Activated CD4-positive, alpha-beta T cell treated with anti-CD3 and anti-CD28 coated beads for 48 hours (primary cell): ENCODE data around the gene CLSTN1.
"Not testable (repeated sequence)": the region's sequence is repeated elsewhere in the genome, so short reads cannot be mapped to it uniquely, and the experiment has no call there.

Experiments
- DNase-seq: peaks from one replicate; pipeline ENCODE4 v3.0.0-alpha.2; 2020

The CLSTN1 gene

GRCh38 chr1:9760824-9761223, 62.9 kb downstream of the CLSTN1 start:
- DNase-seq, result no peak

GRCh38 chr1:9759939-9760338, 63.8 kb downstream of the CLSTN1 start:
- no peak for DNase-seq

DNA sequence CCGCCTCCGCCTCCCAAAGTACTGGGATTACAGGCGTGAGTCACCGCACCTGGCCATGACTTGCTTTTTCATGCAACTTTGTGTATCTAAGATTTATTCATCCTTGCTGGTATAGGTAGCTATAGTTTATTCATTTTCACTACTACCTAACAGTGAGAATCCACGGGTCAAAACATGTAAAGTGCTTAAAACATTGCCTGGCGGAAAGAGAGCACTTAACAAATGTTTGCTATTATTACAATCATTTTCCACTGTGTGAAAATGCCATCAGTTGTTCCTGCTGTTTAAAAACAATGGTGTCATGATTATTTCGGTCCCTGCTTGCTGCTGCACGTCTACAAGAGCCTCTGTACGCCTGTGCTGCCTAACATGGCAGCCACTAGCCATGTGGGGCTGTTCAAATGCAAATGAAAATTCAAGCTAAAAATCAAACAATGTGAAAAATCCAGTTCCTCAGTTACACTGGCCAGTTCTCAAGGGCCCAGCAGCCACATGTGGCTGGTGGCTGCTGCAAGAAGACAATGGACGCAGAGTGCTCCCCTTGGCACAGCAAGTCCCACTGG, 65.1 kb downstream of the CLSTN1 start:
- no peak for DNase-seq

- DNase-seq, result no peak
Measured at GRCh38 chr1:9755441-9755995, 68.2 kb downstream of the CLSTN1 start.

DNA sequence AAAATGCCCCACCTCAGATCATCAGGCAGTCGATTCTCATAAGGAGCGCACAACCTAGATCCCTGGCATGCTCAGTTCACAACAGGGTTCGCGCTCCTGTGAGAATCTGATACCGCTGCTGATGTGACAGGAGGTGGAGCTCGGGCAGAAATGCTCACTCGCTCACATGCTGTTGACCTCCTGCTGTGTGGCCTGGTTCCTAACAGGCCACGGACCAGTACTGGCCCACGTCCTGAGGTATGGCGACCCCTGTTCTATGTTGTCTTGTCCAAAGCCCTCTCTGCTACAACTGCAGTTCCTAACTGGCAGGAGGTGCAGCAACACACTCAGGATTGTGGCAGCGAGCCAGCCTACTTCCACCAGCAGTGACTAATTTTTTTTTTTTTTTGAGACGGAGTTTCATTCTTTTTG, 70.6 kb downstream of the CLSTN1 start:
- no peak for DNase-seq

DNA sequence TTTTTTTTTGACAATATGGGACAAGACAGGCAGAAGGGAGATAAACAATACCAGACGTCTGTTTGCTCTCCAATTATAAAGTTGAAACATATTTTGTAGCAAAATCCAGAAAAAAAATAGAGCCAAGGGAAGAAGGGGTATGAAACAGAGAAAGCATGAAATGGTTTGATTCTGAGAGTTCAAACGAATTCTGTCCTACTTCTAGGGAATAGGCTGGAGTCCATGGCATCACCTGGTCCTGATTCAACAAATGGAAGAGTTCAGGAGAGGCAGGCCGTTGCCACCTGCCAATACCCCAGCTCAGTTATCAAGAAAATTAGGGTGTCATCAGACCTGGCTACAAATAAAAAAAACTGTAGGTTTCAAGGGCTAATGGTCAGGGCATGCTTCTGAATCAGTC, 71.8 kb downstream of the CLSTN1 start:
- DNase-seq, result no peak

DNA sequence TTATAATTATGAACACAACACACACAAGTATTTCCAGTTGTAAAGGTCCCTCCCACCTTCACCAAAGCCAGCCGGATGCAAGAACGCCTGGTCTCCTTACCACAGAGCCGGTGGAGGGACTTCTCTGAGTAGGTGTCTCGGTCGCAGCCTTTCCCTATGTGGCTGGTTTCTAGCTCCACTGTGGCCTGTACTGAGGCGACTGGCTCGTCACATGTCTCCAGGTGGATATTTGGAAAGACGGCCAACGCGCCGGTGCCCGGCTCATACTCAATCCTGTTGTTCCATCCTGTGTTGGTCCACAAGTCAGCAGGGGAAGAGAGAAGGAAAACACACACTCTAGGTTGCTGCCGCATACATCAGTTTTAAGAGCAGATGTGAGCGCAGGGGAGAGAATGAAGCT, 74.4 kb downstream of the CLSTN1 start:
- no peak for DNase-seq

DNA sequence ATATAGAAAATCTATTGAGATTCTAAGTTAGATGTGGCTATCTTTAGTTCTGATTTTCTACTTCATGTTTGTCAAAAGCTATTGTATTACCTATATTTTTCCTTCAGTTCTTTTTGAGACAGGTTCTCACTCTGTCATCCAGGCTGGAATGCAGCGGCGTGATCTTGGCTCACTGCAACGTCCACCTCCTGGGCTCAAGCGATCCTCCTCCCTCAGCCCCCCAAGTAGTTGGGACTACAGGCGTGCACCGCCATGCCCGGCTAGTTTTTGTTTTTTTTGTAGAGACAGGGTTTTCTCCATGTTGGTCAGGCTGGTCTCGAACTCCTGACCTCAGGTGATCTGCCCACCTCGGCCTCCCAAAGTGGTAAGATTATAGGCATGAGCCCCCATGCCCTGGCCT, 75.4 kb downstream of the CLSTN1 start:
- not testable (repeated sequence) for DNase-seq

DNA sequence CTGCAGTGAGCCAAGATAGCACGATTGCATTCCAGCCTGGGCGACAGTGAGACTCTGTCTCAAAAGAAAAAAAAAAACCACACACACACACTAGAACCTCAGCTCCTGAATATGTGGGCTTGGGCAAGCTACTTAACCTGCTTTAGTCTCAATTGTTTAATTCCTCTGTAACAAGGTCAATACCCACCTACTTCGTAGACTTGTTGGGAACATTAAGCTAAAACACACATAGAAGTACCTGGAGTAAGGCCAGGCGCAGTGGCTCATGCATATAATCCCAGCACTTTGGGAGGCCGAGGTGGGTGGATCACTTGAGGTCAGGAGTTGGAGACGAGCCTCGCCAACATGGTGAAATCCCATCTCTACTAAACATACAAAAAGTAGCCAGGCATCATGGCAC, 77.1 kb downstream of the CLSTN1 start:
- DNase-seq, result no peak

DNA sequence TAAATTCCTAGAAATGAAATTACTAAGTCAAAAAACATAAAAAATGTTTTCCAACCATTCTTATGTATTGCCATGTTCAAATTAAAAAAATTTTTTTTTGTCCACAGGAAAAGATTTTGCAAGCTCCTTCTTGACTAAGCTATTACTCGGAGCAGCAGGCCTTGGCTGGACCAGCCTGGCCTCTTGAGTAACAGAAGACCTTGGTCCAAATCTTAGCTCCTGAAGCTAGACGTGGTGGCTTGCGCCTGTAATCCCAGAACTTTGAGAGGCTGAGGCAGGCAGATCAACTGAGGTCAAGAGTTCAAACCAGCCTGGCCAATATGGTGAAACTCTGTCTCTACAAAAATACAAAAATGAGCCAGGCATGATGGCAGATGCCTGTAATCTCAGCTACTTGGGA, 77.6 kb downstream of the CLSTN1 start:
- DNase-seq, result no peak

GRCh38 chr1:9744106-9744799, 79.5 kb downstream of the CLSTN1 start:
- DNase-seq, result no peak

GRCh38 chr1:9737671-9738070, 86.1 kb downstream of the CLSTN1 start:
- DNase-seq, result no peak

GRCh38 chr1:9737057-9737456, 86.7 kb downstream of the CLSTN1 start:
- no peak for DNase-seq

DNA sequence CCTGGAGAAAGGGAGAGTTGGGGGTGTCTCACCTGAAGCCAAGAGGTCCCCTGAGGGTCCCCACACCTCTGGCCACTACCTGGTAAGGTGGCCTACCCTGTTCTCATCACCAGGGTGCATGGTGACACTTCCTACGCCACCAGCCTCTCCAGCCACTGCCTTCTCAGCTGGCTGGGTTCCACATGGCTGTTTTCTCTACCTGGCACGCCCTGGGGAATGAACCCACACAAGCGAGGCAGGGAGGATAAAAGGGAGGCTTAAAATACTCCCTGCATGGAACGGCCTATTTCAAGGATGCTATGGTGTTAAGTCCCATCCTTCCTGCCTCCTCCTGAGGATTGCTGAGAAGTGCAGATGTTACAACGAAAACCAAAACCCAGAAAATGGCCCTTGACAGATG, 87.5 kb downstream of the CLSTN1 start:
- no peak for DNase-seq

DNA sequence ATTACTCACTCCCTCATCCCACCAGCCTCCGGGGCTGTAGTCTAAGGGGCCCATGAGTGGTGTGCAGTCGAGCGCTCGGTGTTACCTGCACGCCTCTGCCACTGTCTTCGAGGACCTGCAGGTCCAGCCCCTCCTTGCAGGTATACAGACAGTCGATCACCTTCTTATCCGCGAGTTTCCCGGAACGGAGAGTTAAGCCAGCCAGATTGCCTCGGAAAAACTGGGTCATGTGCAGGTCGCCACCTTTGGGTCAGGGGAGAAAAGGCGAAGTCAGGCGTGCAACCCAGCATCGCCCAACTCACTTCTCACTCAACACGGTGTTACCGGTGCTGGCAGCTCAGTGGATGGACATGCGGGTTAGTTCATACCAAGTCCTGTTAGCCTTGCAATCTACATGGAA, 88.0 kb downstream of the CLSTN1 start:
- DNase-seq, result no peak

DNA sequence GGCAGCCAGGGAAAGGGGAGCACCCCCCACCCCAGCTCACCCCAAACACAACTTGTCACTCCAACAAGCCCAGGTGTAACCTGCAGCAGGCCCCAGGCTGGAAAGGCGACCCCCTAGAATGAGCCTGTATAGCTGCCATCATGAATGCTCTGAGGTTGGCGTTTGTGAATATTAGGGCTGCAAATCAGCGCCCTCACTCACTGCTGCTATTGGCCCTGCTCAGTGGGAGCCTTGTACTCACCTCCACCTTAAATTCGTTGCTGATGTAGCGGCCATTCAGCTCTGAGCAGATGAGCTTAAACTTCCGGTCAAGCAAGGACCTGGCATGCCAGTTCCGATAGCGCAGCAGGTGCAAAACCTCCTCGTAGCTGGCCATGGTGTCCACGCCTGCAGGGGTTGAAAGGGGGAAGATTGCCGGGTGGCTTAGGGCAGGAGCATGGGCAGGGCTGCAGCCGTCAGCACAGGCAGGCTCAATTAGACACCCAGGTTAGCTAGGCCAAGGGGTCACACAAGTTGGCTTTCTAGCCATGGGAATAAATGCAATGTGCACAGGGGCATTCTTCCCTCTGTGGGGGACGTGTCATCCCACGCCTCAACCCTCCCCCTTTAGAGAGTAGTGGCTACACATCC, 90.5 kb downstream of the CLSTN1 start:
- DNase-seq, result no peak

DNA sequence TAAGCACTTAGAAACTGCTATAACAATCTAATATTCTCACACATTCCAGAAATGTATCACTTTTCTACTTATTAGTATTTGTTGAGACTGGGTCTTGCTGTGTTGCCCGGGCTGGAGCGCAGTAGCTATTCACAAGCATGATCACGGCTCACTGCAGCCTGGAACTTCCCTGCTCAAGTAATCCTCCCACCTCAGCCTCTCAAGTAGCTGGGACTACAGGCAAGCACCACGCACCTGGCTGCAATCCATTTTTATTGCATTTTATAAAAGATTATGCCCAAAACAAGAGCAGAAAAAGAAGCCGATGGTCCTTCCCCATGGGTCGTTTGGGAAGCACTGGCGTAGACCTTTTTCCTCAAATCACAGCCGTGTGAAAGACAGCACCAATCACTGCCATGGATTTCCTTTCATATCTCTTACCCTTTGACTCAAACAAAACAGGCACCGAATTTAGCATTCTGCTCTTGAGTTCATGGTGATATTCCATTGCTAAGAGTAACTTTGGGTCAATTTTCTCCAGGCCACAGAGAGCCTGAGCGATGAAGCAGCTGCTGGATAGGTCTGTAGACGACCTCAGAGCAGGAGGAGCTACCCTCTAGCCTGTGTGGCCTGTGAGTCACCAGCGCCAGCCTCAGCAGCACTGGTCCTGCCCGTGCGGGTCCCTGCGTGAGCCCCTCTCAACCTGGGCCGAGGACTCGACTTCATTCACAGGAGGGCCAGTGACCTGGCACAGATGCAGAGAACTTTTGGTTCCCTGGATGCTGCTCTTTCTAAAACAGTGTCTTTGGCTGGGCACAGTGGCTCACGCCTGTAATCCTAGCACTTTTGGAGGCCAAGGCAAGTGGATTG, 91.4 kb downstream of the CLSTN1 start:
- DNase-seq, result no peak

DNA sequence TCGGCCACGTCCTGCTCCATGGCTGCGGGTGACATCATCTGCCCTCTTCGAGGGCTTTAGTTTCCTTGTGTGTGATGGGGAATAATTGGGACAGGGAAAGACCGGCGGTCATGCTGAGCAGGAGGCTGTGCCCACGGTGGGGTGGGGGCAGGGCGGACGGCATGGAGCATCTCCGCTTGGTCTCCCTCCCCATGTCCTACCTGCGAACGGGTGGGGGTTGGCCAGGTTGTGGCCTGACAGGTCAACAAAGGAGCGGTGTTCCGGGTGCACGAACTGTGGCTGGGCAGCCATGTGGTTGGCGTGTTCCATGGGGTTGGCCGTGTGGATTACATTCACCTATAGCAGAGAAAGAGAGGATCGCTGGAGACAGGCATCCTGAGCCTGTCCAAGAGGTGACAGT, 92.2 kb downstream of the CLSTN1 start:
- DNase-seq, result no peak

DNA sequence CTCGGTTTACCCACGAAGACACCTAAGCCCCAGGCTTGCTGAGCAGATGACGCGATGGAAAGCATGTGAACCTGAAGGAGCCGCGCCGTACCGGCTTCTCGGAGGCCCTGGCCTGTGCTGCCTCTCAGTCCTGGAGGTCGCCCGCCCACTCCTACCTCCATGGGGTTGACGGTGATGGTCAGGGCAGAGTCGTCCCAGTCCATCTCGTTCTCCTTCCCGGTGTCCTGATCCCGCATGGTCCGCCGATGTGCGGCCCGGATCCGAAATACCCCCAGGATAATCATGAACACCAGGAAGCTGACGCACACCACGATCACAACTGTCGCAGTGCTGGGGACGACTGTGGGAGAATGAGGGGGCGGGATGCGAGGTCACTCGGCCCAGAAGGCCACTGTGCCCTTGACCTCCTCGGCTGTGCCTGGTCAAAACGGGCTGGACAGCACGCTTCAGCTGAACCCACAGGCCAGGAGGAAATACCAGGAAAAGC, 92.7 kb downstream of the CLSTN1 start:
- no peak for DNase-seq

DNA sequence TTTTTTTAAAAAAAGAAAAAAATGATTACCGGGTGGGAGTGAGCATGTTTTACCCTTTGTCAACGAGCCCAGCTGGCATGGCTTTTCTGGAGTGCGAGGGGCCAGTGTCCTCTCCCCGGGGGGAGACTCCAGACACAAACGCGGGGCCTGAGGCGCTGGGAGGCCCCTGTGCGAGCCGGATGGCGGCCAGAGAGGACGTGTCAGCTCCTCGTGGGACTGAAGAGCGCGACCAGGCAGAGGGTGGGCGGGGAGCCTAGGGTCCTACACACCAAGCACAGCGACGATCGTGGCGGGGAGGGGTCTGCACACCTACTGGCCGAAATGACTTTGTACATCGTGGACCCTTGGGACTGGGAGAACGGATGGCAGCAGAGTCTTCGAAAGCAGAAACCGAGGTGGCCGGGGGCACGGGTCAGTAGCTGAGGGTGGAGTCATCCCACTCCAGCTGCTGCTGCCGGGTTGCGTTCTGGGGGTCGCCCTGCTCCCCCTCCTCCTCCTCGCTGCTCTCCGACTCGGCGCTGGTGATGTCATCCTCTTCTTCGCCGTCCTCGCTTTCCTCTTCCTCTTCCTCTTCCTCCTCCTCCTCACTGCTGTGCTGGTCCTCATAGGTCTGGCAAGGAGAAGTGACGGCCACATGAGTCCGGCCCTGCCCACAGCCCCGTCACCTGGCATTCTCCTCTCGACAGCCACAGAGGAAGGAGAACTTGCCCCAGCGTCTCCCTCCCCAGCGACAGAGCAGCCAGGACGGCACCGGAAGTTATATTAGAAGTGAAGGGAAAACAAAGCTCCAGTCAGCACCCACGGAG, 93.5 kb downstream of the CLSTN1 start:
- DNase-seq, result no peak

DNA sequence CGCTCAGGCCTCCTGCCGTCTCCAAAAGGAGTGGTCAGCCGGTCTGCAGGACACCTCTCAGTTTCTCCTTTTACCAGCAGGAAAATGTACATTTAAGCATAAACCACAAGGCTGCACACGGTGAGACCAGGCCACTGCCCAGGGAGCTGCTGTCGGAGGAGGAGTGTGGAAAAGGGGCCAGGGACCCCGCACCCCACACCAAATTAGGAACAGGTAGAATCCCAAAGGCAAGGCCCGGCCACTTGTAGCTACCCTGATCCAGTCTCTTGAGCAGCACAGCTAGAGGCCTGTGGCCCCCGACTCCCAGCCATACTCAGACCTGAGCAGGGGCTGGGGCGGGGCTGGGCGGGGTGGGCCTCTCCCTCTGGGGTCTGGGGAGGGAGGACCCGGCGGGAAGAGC, 94.2 kb downstream of the CLSTN1 start:
- DNase-seq, result no peak
